Panc1 (cell line): ENCODE data around the gene ADCY3. TPM values are rescaled to one million over a fixed set of nuclear protein-coding genes. Genes with fewer than 3 reads are reported as not detected.

ENCODE experiments used
- ATAC-seq: fragments of 200-7000 bp; cut with Tn5 transposase; 2 replicates; pipeline ENCODE4 v1.9.1; 2020; ENCODE audit warnings: mild to moderate bottlenecking, moderate library complexity
- BruUV-seq: library from RNA; stranded (reverse); fragments of 400-500 nt; replicated peaks from 2 replicates; lab custom pipeline; 2021; lab: Mats Ljungman, UMichigan
- CTCF ChIA-PET: fragments of 300-600 bp; sonication (Branson Sonifier 250); formaldehyde crosslinking; loops from one replicate; lab custom pipeline; 2022; ENCODE audit warnings: antibody characterized with exemption; lab: Charles Lee
- POLR2A ChIA-PET: fragments of 300-600 bp; sonication (Branson Sonifier 250); formaldehyde crosslinking; loops from one replicate; lab custom pipeline; 2022; ENCODE audit warnings: antibody characterized with exemption; lab: Charles Lee
- DNase-seq: peaks from one replicate; pipeline ENCODE4 v3.0.0-alpha.2; 2010; ENCODE audit warnings: low read depth, low spot score
- H3K27ac ChIP-seq: 2 replicates; pipeline ENCODE4 v1.5.1; 2011; ENCODE audit warnings: mild to moderate bottlenecking, low read length, inconsistent platforms
- H3K27me3 ChIP-seq: fragments of 200-500 bp; sonication (Bioruptor generic); 2 replicates; pipeline ENCODE4 v1.6.0; 2014; ENCODE audit warnings: low read length, inconsistent platforms; ENCODE audit not compliant: control insufficient read depth, insufficient read depth
- H3K36me3 ChIP-seq: fragments of 200-500 bp; sonication (Bioruptor generic); 2 replicates; pipeline ENCODE4 v1.5.1; 2014; ENCODE audit warnings: inconsistent platforms, mild to moderate bottlenecking, low read length, moderate library complexity; ENCODE audit not compliant: control insufficient read depth, insufficient read depth
- H3K4me1 ChIP-seq: 2 replicates; pipeline ENCODE4 v1.5.1; 2011; ENCODE audit warnings: inconsistent platforms, mild to moderate bottlenecking, low read length, moderate library complexity; ENCODE audit not compliant: control insufficient read depth, insufficient read depth
- H3K4me3 ChIP-seq, 2 experiments: 2 replicates each; pipeline ENCODE4 v1.5.1; 2011 to 2012; ENCODE audit warnings: low read depth in 2 of 2, low read length in 2 of 2, mild to moderate bottlenecking in 2 of 2, inconsistent platforms in 1 of 2, moderate library complexity in 1 of 2
- H3K9me3 ChIP-seq: fragments of 200-500 bp; sonication (Bioruptor generic); 2 replicates; pipeline ENCODE4 v1.5.1; 2014; ENCODE audit warnings: low read depth, mild to moderate bottlenecking, inconsistent platforms, low read length, moderate library complexity; ENCODE audit not compliant: control insufficient read depth, insufficient read depth
- POLR2AphosphoS5 ChIP-seq: IDR thresholded peaks from 2 replicates; pipeline ENCODE4 v1.6.1; 2012; ENCODE audit warnings: mild to moderate bottlenecking, low read depth, low read length, moderate library complexity
- SIN3A ChIP-seq: IDR thresholded peaks from 2 replicates; pipeline ENCODE4 v1.6.1; 2012; ENCODE audit warnings: low read depth, mild to moderate bottlenecking, low read length, moderate library complexity, borderline replicate concordance; ENCODE audit not compliant: insufficient read depth
- TCF7L2 ChIP-seq: IDR thresholded peaks from 2 replicates; pipeline ENCODE4 v1.6.1; 2011; ENCODE audit warnings: mild to moderate bottlenecking, low read depth, low read length, inconsistent platforms
- in situ Hi-C: cut with HindIII; loops from 2 replicates; pipeline ENCODE4 v1.10.0; 2016; ENCODE audit warnings: low sequenced_read_pairs, low pct_unique_long_range_greater_than_20kb
- intact Hi-C: fragments of 100-400 bp; cut with micrococcal nuclease; formaldehyde crosslinking; loops from one replicate; pipeline ENCODE4 v1.10.0; 2022; ENCODE audit not compliant: unreplicated experiment
- total RNA-seq: library from RNA; stranded (reverse); gene quantifications from one replicate; pipeline ENCODE4 v1.2.1, GENCODE V29; 2021; ENCODE audit not compliant: unreplicated experiment
- TF ChIP-seq, protein P1 (sequence below), 2 experiments: IDR thresholded peaks; 2 replicates each; pipeline ENCODE4 v1.6.1; 2011 to 2012; ENCODE audit warnings: low read depth in 2 of 2, control low read depth in 1 of 2, low read length in 1 of 2, mild to moderate bottlenecking in 1 of 2, moderate library complexity in 1 of 2; ENCODE audit not compliant: insufficient read depth in 1 of 2
- TF ChIP-seq, protein P2 (sequence below): fragments of 450-650 bp; IDR thresholded peaks from 2 replicates; pipeline ENCODE4 v1.5.1; 2017; ENCODE audit warnings: mild to moderate bottlenecking

Gene ADCY3
- total RNA-seq, 1 experiment from 2014 or later: 34.1 TPM

DNA sequence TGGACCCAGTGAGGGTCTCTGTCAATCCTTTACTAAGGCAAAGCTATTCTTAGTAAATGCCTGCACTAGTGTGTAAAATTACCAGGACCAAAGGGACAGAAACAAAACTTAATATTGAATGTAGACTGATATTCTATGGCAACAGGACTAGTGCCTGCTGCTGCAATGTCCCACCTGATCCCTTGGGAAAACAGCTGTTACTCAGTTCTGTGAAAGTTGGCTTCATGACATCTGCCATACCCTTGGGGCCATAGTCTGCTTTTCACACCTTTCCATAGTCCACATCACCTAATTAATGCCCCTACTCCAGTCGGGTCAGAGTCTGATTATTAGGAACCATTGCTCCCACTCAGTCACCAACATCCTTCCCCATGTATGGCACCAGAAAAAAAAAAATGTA, 37.2 kb upstream of the ADCY3 start:
- Histone ChIP-seq H3K9me3 (peaks cover 15% of the 10 kb centered on the region; the same call in 1 of the 2 replicates), H3K27ac (no peak overlapping the region), H3K27me3 (no peaks in the 10 kb centered on the region), H3K4me3 (no peak overlapping the region), H3K4me1 (no peaks in the 10 kb centered on the region), H3K36me3 (peaks cover 17% of the 10 kb centered on the region)
- intact Hi-C loops: no loop called here
- ATAC-seq (no peak), DNase-seq (no peak)
- in situ Hi-C loops: no loop called here
- TF ChIP-seq, protein P1, sequence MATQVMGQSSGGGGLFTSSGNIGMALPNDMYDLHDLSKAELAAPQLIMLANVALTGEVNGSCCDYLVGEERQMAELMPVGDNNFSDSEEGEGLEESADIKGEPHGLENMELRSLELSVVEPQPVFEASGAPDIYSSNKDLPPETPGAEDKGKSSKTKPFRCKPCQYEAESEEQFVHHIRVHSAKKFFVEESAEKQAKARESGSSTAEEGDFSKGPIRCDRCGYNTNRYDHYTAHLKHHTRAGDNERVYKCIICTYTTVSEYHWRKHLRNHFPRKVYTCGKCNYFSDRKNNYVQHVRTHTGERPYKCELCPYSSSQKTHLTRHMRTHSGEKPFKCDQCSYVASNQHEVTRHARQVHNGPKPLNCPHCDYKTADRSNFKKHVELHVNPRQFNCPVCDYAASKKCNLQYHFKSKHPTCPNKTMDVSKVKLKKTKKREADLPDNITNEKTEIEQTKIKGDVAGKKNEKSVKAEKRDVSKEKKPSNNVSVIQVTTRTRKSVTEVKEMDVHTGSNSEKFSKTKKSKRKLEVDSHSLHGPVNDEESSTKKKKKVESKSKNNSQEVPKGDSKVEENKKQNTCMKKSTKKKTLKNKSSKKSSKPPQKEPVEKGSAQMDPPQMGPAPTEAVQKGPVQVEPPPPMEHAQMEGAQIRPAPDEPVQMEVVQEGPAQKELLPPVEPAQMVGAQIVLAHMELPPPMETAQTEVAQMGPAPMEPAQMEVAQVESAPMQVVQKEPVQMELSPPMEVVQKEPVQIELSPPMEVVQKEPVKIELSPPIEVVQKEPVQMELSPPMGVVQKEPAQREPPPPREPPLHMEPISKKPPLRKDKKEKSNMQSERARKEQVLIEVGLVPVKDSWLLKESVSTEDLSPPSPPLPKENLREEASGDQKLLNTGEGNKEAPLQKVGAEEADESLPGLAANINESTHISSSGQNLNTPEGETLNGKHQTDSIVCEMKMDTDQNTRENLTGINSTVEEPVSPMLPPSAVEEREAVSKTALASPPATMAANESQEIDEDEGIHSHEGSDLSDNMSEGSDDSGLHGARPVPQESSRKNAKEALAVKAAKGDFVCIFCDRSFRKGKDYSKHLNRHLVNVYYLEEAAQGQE (IDR thresholded peaks at IDR 0.05; ENCODE audit: insufficient read depth in 1 of 2, low read depth in 2 of 2, low read length in 1 of 2): no peak
- no peak for TF ChIP-seq TCF7L2
- no peak for TF ChIP-seq POLR2AphosphoS5
- TF ChIP-seq, protein P2, sequence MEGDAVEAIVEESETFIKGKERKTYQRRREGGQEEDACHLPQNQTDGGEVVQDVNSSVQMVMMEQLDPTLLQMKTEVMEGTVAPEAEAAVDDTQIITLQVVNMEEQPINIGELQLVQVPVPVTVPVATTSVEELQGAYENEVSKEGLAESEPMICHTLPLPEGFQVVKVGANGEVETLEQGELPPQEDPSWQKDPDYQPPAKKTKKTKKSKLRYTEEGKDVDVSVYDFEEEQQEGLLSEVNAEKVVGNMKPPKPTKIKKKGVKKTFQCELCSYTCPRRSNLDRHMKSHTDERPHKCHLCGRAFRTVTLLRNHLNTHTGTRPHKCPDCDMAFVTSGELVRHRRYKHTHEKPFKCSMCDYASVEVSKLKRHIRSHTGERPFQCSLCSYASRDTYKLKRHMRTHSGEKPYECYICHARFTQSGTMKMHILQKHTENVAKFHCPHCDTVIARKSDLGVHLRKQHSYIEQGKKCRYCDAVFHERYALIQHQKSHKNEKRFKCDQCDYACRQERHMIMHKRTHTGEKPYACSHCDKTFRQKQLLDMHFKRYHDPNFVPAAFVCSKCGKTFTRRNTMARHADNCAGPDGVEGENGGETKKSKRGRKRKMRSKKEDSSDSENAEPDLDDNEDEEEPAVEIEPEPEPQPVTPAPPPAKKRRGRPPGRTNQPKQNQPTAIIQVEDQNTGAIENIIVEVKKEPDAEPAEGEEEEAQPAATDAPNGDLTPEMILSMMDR: no peak
- TF ChIP-seq SIN3A: no peak
- ChIA-PET POLR2A (no interaction called here), CTCF (no interaction called here)
- BruUV-seq: no TSS peak

DNA sequence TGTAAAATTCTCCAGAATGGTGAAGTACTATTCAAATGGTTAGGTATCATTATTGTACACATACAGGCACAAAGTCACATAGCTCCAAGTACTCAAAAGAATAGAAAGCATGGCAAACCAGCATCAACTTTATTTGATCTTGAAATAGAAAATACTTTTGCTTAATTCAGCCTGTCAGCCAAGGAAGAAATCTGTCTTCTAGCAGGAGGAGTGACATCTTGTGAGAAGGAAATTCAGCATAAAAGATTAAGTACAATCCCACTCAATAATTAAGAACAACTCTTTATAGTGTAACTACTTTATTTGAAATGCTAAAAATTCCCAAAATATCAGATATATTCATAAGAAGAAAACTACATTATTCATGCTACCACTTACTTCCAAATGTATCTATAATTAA, 35.9 kb upstream of the ADCY3 start:
- no peaks in the 10 kb centered on the region for H3K4me1 ChIP-seq
- no peak overlapping the region for H3K27ac ChIP-seq
- ATAC-seq: no peak
- no peak overlapping the region for H3K4me3 ChIP-seq
- ChIA-PET CTCF (no interaction called here), POLR2A (no interaction called here)
- H3K36me3 ChIP-seq: peaks cover 17% of the 10 kb centered on the region
- no peak for TF ChIP-seq TCF7L2
- TF ChIP-seq, protein P1 (IDR thresholded peaks at IDR 0.05; ENCODE audit: insufficient read depth in 1 of 2, low read depth in 2 of 2, low read length in 1 of 2): no peak
- TF ChIP-seq SIN3A: no peak
- TF ChIP-seq POLR2AphosphoS5: no peak
- TF ChIP-seq, protein P2: no peak
- no TSS peak for BruUV-seq
- in situ Hi-C loops: no loop called here
- no peaks in the 10 kb centered on the region for H3K27me3 ChIP-seq
- DNase-seq: no peak
- peaks cover 15% of the 10 kb centered on the region; the same call in 1 of the 2 replicates for H3K9me3 ChIP-seq
- intact Hi-C loops: no loop called here
